ENCODE measurements around the gene PSIP1.

DNA sequence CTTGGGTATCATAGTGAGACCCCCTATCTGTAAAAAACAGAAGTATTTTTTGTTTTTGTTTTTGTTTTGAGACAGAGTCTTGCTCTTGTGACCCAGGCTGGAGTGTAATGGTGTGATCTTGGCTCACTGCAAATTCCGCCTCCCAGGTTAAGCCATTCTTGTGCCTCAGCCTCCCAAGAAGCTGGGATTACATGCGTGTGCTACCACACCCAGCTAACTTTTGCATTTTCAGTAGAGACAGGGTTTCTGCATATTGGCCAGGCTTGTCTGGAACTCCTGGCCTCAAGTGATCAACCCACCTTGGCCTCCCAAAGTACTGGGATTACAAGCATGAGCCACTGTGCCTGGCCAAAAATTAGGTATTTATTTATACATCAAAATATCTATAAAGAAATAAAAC lies 31.9 kb upstream of the PSIP1 start:
- TF ChIP-seq, protein P1, sequence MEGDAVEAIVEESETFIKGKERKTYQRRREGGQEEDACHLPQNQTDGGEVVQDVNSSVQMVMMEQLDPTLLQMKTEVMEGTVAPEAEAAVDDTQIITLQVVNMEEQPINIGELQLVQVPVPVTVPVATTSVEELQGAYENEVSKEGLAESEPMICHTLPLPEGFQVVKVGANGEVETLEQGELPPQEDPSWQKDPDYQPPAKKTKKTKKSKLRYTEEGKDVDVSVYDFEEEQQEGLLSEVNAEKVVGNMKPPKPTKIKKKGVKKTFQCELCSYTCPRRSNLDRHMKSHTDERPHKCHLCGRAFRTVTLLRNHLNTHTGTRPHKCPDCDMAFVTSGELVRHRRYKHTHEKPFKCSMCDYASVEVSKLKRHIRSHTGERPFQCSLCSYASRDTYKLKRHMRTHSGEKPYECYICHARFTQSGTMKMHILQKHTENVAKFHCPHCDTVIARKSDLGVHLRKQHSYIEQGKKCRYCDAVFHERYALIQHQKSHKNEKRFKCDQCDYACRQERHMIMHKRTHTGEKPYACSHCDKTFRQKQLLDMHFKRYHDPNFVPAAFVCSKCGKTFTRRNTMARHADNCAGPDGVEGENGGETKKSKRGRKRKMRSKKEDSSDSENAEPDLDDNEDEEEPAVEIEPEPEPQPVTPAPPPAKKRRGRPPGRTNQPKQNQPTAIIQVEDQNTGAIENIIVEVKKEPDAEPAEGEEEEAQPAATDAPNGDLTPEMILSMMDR (IDR thresholded peaks at IDR 0.05): no peak
- no peak for TF ChIP-seq POLR2AphosphoS5 (IDR thresholded peaks at IDR 0.05)
- no peak for TF ChIP-seq EP300 (IDR thresholded peaks at IDR 0.05)
- TF ChIP-seq POLR2A (IDR thresholded peaks at IDR 0.05; ENCODE audit: low read depth): no peak
